Neural cell (in vitro differentiated cells): ENCODE results near the gene TMEM134. TPM values are rescaled to one million over a fixed set of nuclear protein-coding genes. Genes with fewer than 3 reads are reported as not detected.

ENCODE experiments used
- H2AFZ ChIP-seq: fragments of 200-600, 300-800 bp; sonication (generic), shearing (Covaris generic); 2 replicates; pipeline ENCODE4 v1.6.0; 2014; ENCODE audit warnings: low read depth, mild to moderate bottlenecking, antibody characterized with exemption, low read length, moderate library complexity
- H3F3A ChIP-seq: fragments of 200-600 bp; shearing (Covaris generic); 2 replicates; pipeline ENCODE4 v1.6.1; 2016; ENCODE audit warnings: mild to moderate bottlenecking, moderate library complexity, mixed read lengths, antibody characterized with exemption, low read length; ENCODE audit not compliant: insufficient read depth, poor library complexity, severe bottlenecking
- H3K27ac ChIP-seq: fragments of 200-600, 300-800 bp; sonication (generic), shearing (Covaris generic); 2 replicates; pipeline ENCODE4 v1.5.1; 2014; ENCODE audit warnings: mild to moderate bottlenecking, low read length, moderate library complexity
- H3K27me3 ChIP-seq: fragments of 300-800, 200-600 bp; sonication (generic), shearing (Covaris generic); 2 replicates; pipeline ENCODE4 v1.6.0; 2014; ENCODE audit warnings: mild to moderate bottlenecking, low read depth, low read length, moderate library complexity; ENCODE audit not compliant: insufficient read depth
- H3K36me3 ChIP-seq: fragments of 300-800, 200-600 bp; sonication (generic), shearing (Covaris generic); 2 replicates; pipeline ENCODE4 v1.5.1; 2014; ENCODE audit warnings: mild to moderate bottlenecking, antibody characterized with exemption, low read length, moderate library complexity; ENCODE audit not compliant: insufficient read depth
- H3K4me2 ChIP-seq: fragments of 300-800, 200-600 bp; sonication (generic), shearing (Covaris generic); 2 replicates; pipeline ENCODE4 v1.6.0; 2014; ENCODE audit warnings: mild to moderate bottlenecking, low read length
- H3K4me3 ChIP-seq: fragments of 300-800, 200-600 bp; sonication (generic), shearing (Covaris generic); 2 replicates; pipeline ENCODE4 v1.5.1; 2014; ENCODE audit warnings: mild to moderate bottlenecking, low read length, moderate library complexity
- H3K79me2 ChIP-seq: fragments of 200-600 bp; shearing (Covaris generic); replicated peaks from 2 replicates; pipeline ENCODE4 v1.6.0; 2014; ENCODE audit warnings: mild to moderate bottlenecking, low read length, moderate library complexity; ENCODE audit not compliant: insufficient read depth
- H3K9ac ChIP-seq: fragments of 300-800, 200-600 bp; sonication (generic), shearing (Covaris generic); 2 replicates; pipeline ENCODE4 v1.6.1; 2016; ENCODE audit warnings: mild to moderate bottlenecking, low read length, mixed read lengths
- H3K9me2 ChIP-seq: fragments of 200-600 bp; shearing (Covaris generic); 2 replicates; pipeline ENCODE4 v1.6.1; 2016; ENCODE audit warnings: mild to moderate bottlenecking, low read length, mixed read lengths; ENCODE audit not compliant: insufficient read depth
- H3K9me3 ChIP-seq: fragments of 200-600, 300-800 bp; sonication (generic), shearing (Covaris generic); 2 replicates; pipeline ENCODE4 v1.6.1; 2016; ENCODE audit warnings: mild to moderate bottlenecking, mixed run types, low read length, moderate library complexity, mixed read lengths
- H4K20me1 ChIP-seq: fragments of 200-600 bp; shearing (Covaris generic); 2 replicates; pipeline ENCODE4 v1.6.1; 2016; ENCODE audit warnings: mild to moderate bottlenecking, mixed run types; ENCODE audit not compliant: insufficient read depth
- CTCF ChIP-seq: fragments of 450-650 bp; IDR thresholded peaks from 2 replicates; pipeline ENCODE4 v1.5.1; 2014; ENCODE audit warnings: antibody characterized with exemption, mild to moderate bottlenecking, moderate library complexity; ENCODE audit not compliant: poor library complexity, severe bottlenecking
- EP300 ChIP-seq: fragments of 450-650 bp; conservative IDR thresholded peaks from 2 replicates; pipeline ENCODE4 v1.6.1; 2014; ENCODE audit warnings: antibody characterized with exemption, mild to moderate bottlenecking, moderate library complexity; ENCODE audit not compliant: poor library complexity, severe bottlenecking
- EZH2 ChIP-seq: fragments of 200-600, 300-800 bp; shearing (Covaris generic), sonication (generic); IDR thresholded peaks from 2 replicates; pipeline ENCODE4 v1.6.1; 2014; ENCODE audit warnings: antibody characterized with exemption, low read length, borderline replicate concordance, mild to moderate bottlenecking; ENCODE audit not compliant: insufficient read depth, poor library complexity, severe bottlenecking
- MXI1 ChIP-seq: fragments of 450-650 bp; conservative IDR thresholded peaks from 2 replicates; pipeline ENCODE4 v1.6.1; 2014; ENCODE audit warnings: antibody characterized with exemption, mild to moderate bottlenecking; ENCODE audit not compliant: poor library complexity, severe bottlenecking
- POLR2AphosphoS5 ChIP-seq: IDR thresholded peaks from 2 replicates; pipeline ENCODE4 v1.6.1; 2012
- RAD21 ChIP-seq: fragments of 450-650 bp; conservative IDR thresholded peaks from 2 replicates; pipeline ENCODE4 v1.6.1; 2014; ENCODE audit warnings: antibody characterized with exemption, mild to moderate bottlenecking, moderate library complexity
- REST ChIP-seq: IDR thresholded peaks from 2 replicates; pipeline ENCODE4 v1.6.1; 2012; ENCODE audit warnings: borderline replicate concordance
- SMC3 ChIP-seq: fragments of 450-650 bp; conservative IDR thresholded peaks from 2 replicates; pipeline ENCODE4 v1.6.1; 2014; ENCODE audit warnings: antibody characterized with exemption, mild to moderate bottlenecking, moderate library complexity; ENCODE audit not compliant: poor library complexity
- TAF1 ChIP-seq: IDR thresholded peaks from 2 replicates; pipeline ENCODE4 v1.6.1; 2012; ENCODE audit warnings: low read depth
- polyA plus RNA-seq: library from polyadenylated mRNA; depleted of rRNA; stranded (reverse); fragments of >200 nt; gene quantifications from 2 replicates; pipeline ENCODE4 v1.2.3, GENCODE V29; 2014

TMEM134 gene
- polyA plus RNA-seq, 1 donor from 2014 or later: 50.3 TPM

DNA sequence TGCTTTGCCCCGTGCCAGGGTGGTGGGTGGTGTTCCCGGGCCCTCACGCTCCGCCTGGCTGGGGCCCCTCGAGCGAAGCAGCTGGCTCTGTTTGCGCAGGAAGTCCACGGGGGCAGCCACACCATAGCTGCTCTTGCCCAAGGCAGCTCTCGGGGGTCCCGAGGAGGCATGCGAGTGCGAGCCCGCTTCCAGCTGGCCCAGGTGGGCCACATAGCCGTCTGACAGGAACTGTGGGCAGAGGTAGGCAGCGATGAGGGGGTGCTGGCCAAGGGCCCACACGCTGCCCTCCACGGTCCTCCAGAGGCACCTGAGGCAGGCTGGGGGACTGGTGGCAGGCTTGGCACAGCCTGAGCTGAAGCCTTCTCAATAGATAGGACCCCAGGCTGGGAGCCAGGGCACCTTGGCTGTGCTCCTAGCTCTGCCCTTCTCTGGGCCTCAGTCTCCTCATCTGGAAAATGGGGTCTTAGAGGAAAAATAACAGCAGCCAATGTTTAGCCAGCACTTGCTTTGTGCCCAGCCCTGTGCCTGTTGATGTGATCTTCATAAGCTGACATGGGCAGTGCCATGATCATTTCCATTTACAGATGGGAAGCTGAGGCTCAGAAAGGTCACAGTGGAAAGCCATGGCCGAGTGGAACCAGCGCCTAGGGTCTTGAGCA lies 23.1 kb upstream of the TMEM134 start:
- H3K9me2 ChIP-seq: no peaks in the 10 kb centered on the region
- no peaks in the 10 kb centered on the region for H3K79me2 ChIP-seq
- no peak for TF ChIP-seq SMC3
- no peak for TF ChIP-seq MXI1
- TF ChIP-seq RAD21: no peak
- no peak for TF ChIP-seq TAF1
- no peak for TF ChIP-seq EZH2
- TF ChIP-seq REST: no peak
- TF ChIP-seq CTCF: no peak
- no peak for TF ChIP-seq POLR2AphosphoS5
- TF ChIP-seq EP300: no peak
- no peak overlapping the region for H3K4me2 ChIP-seq
- no peaks in the 10 kb centered on the region for H4K20me1 ChIP-seq
- no peaks in the 10 kb centered on the region for H3F3A ChIP-seq
- no peak overlapping the region for H2AFZ ChIP-seq
- no peak overlapping the region for H3K4me3 ChIP-seq
- no peak overlapping the region for H3K27ac ChIP-seq
- no peak overlapping the region for H3K9ac ChIP-seq
- no peaks in the 10 kb centered on the region for H3K9me3 ChIP-seq
- no peaks in the 10 kb centered on the region for H3K27me3 ChIP-seq
- H3K36me3 ChIP-seq: no peaks in the 10 kb centered on the region

- H3K9me3 ChIP-seq: no peaks in the 10 kb centered on the region
- TF ChIP-seq RAD21 (no peak), CTCF (no peak)
- no peak overlapping the region for H3K4me2 ChIP-seq
- no peaks in the 10 kb centered on the region for H3K9me2 ChIP-seq
- H3K9ac ChIP-seq: no peak overlapping the region
- no peak overlapping the region for H3K27ac ChIP-seq
- H3K79me2 ChIP-seq: no peaks in the 10 kb centered on the region
- no peaks in the 10 kb centered on the region for H3K36me3 ChIP-seq
- H3K27me3 ChIP-seq: no peaks in the 10 kb centered on the region
- no peaks in the 10 kb centered on the region for H4K20me1 ChIP-seq
- H3K4me3 ChIP-seq: no peak overlapping the region
- no peak overlapping the region for H2AFZ ChIP-seq
- H3F3A ChIP-seq: no peaks in the 10 kb centered on the region
These were observed 22.4 kb upstream of the TMEM134 start for GRCh38 chr11:67491276-67492068.
